GM21367 (cell line): ENCODE results near the gene FGF21.
"Not testable (repeated sequence)": the region's sequence is repeated elsewhere in the genome, so short reads cannot be mapped to it uniquely, and the experiment has no call there.

ENCODE experiments used
- ATAC-seq: cut with Tn5 transposase; IDR thresholded peaks from one replicate; pipeline ENCODE4 v1.9.1; 2021; ENCODE audit not compliant: unreplicated experiment

Gene FGF21

GRCh38 chr19:48751845-48752495, 3.4 kb upstream of the FGF21 start:
- no peak for ATAC-seq

GRCh38 chr19:48752496-48753365, 2.6 kb upstream of the FGF21 start, which contains the start of gene FUT1:
Gene FUT1, minus strand, starts transcription at chr19:48752641. Its CDS starts 1,360 bp downstream, at chr19:48751281.
- no peak for ATAC-seq

- ATAC-seq = no peak
Measured at GRCh38 chr19:48755787-48756186, 463 bp downstream of the FGF21 start.

- ATAC-seq = no peak
Measured at GRCh38 chr19:48756212-48756611, 888 bp downstream of the FGF21 start.

- no peak for ATAC-seq
Measured at GRCh38 chr19:48756686-48757085, 1.4 kb downstream of the FGF21 start.

GRCh38 chr19:48757089-48757675, 1.9 kb downstream of the FGF21 start:
- no peak for ATAC-seq

- no peak for ATAC-seq
Measured at GRCh38 chr19:48757741-48758144, 2.4 kb downstream of the FGF21 start.

GRCh38 chr19:48760504-48761205, 5.3 kb downstream of the FGF21 start:
- no peak for ATAC-seq

GRCh38 chr19:48765816-48766215, 10.5 kb downstream of the FGF21 start:
- not testable (repeated sequence) for ATAC-seq

- ATAC-seq = not testable (repeated sequence)
Measured at GRCh38 chr19:48768171-48768753, 12.9 kb downstream of the FGF21 start.

- ATAC-seq = no peak
Measured at GRCh38 chr19:48768994-48769713, 13.8 kb downstream of the FGF21 start.

- ATAC-seq = no peak
Measured at GRCh38 chr19:48770266-48770665, 14.9 kb downstream of the FGF21 start.

GRCh38 chr19:48770734-48771472, 15.6 kb downstream of the FGF21 start:
- no peak for ATAC-seq

- no peak for ATAC-seq
Measured at GRCh38 chr19:48772503-48772953, 17.2 kb downstream of the FGF21 start.

- no peak for ATAC-seq
Measured at GRCh38 chr19:48777139-48777538, 21.8 kb downstream of the FGF21 start.

GRCh38 chr19:48777720-48778119, 22.4 kb downstream of the FGF21 start:
- ATAC-seq = no peak

GRCh38 chr19:48779636-48780035, 24.3 kb downstream of the FGF21 start:
- no peak for ATAC-seq

- ATAC-seq = no peak
Measured at GRCh38 chr19:48780631-48781391, 25.5 kb downstream of the FGF21 start.

- ATAC-seq = no peak
Measured at GRCh38 chr19:48784527-48784926, 29.2 kb downstream of the FGF21 start.
